HL-60 (cell line): Measurements from ENCODE around the gene GNAL.

Source experiments
- DNase-seq, 2 experiments: peaks; one replicate each; pipeline ENCODE4 v3.0.0-alpha.2; 2010 to 2020; ENCODE audit warnings: low read depth in 1 of 2, low spot score in 1 of 2
- H3K27ac ChIP-seq: fragments of 250-450 bp; sonication (Bioruptor Pico); replicated peaks from 2 replicates; pipeline ENCODE4 v1.5.1; 2020; ENCODE audit warnings: mild to moderate bottlenecking, moderate library complexity
- H3K27me3 ChIP-seq: fragments of 250-450 bp; sonication (Bioruptor Pico); 2 replicates; pipeline ENCODE4 v1.5.1; 2021; ENCODE audit warnings: mild to moderate bottlenecking, moderate library complexity; ENCODE audit not compliant: insufficient read depth, poor library complexity, severe bottlenecking
- H3K4me3 ChIP-seq: replicated peaks from 2 replicates; pipeline ENCODE4 v1.5.1; 2011; ENCODE audit warnings: mild to moderate bottlenecking, control low read depth, low read length; ENCODE audit not compliant: insufficient read depth
- CTCF ChIP-seq: IDR thresholded peaks from one replicate; pipeline ENCODE4 v1.5.1; 2011; ENCODE audit warnings: low read length, control low read depth, inconsistent platforms; ENCODE audit not compliant: insufficient read depth
- GABPA ChIP-seq: IDR thresholded peaks from 2 replicates; pipeline ENCODE4 v1.6.1; 2012; ENCODE audit warnings: low read depth
- POLR2AphosphoS5 ChIP-seq: IDR thresholded peaks from 2 replicates; pipeline ENCODE4 v1.6.1; 2012; ENCODE audit warnings: low read depth
- REST ChIP-seq: IDR thresholded peaks from 2 replicates; pipeline ENCODE4 v1.6.1; 2012; ENCODE audit warnings: low read depth; ENCODE audit not compliant: insufficient replicate concordance
- SPI1 ChIP-seq: IDR thresholded peaks from 2 replicates; pipeline ENCODE4 v1.6.1; 2012; ENCODE audit warnings: low read depth, mild to moderate bottlenecking, borderline replicate concordance

GNAL gene

GRCh38 chr18:11809895-11810294 lies 120.8 kb downstream of the GNAL start:
- H3K27me3 ChIP-seq, result no peaks in the 10 kb centered on the region
- TF ChIP-seq SPI1, result no peak
- TF ChIP-seq GABPA, result no peak
- TF ChIP-seq POLR2AphosphoS5, result no peak
- TF ChIP-seq REST, result no peak
- no peak overlapping the region for H3K27ac ChIP-seq
- DNase-seq, result no peak
- no peak overlapping the region for H3K4me3 ChIP-seq

GRCh38 chr18:11810379-11810778 lies 121.3 kb downstream of the GNAL start:
- no peak overlapping the region for H3K4me3 ChIP-seq
- no peak overlapping the region for H3K27ac ChIP-seq
- no peak for DNase-seq
- H3K27me3 ChIP-seq, result peaks cover under 1% of the 10 kb centered on the region
- no peak for TF ChIP-seq GABPA
- no peak for TF ChIP-seq REST

- H3K27ac ChIP-seq, result no peak overlapping the region
- H3K27me3 ChIP-seq, result peaks cover 2% of the 10 kb centered on the region
- no peak for DNase-seq
- H3K4me3 ChIP-seq, result no peak overlapping the region
- TF ChIP-seq GABPA, result no peak
- TF ChIP-seq REST, result no peak
- TF ChIP-seq POLR2AphosphoS5, result no peak
- no peak for TF ChIP-seq SPI1
- TF ChIP-seq CTCF, result no peak
Observed at GRCh38 chr18:11811009-11811408, 121.9 kb downstream of the GNAL start.

- no peak for TF ChIP-seq REST
- no peak for TF ChIP-seq POLR2AphosphoS5
- no peak for TF ChIP-seq CTCF
- TF ChIP-seq GABPA, result no peak
- no peak for TF ChIP-seq SPI1
- Histone ChIP-seq H3K27me3 (peaks cover 2% of the 10 kb centered on the region), H3K4me3 (no peak overlapping the region), H3K27ac (no peak overlapping the region)
- no peak for DNase-seq
Observed at GRCh38 chr18:11817229-11817628, 128.2 kb downstream of the GNAL start.
